Stimulated activated CD4-positive, alpha-beta T cell treated with anti-CD3 and anti-CD28 coated beads, Interleukin-15, amount 100 ng/mL, for 1 hour (primary cell): ENCODE data around the gene FHOD3.

Experiments
- DNase-seq, 2 donors: peaks; one replicate each; pipeline ENCODE4 v3.0.0-alpha.2; 2020; ENCODE audit warnings: low read depth in 1 of 2, low spot score in 1 of 2

The FHOD3 gene

GRCh38 chr18:36295880-36296301 lies 1.6 kb upstream of the FHOD3 start:
- DNase-seq = no peak

- no peak for DNase-seq
Measured at GRCh38 chr18:36296650-36297416, 680 bp upstream of the FHOD3 start.

- DNase-seq = no peak
Measured at GRCh38 chr18:36298126-36298741, 721 bp downstream of the FHOD3 start.

GRCh38 chr18:36299015-36299414 lies 1.5 kb downstream of the FHOD3 start:
- DNase-seq = no peak

GRCh38 chr18:36300211-36300610 lies 2.7 kb downstream of the FHOD3 start:
- no peak for DNase-seq

GRCh38 chr18:36301884-36302283 lies 4.4 kb downstream of the FHOD3 start:
- no peak for DNase-seq

GRCh38 chr18:36302676-36303075 lies 5.2 kb downstream of the FHOD3 start:
- no peak for DNase-seq

- DNase-seq = no peak
Measured at GRCh38 chr18:36303211-36303844, 5.8 kb downstream of the FHOD3 start.

- no peak for DNase-seq
Measured at GRCh38 chr18:36304723-36305122, 7.2 kb downstream of the FHOD3 start.

GRCh38 chr18:36305375-36305774 lies 7.9 kb downstream of the FHOD3 start:
- DNase-seq = no peak

- DNase-seq = no peak
Measured at GRCh38 chr18:36307513-36307912, 10.0 kb downstream of the FHOD3 start.

- no peak for DNase-seq
Measured at GRCh38 chr18:36308711-36309435, 11.4 kb downstream of the FHOD3 start.

- DNase-seq = no peak
Measured at GRCh38 chr18:36309436-36310391, 12.2 kb downstream of the FHOD3 start.

- no peak for DNase-seq
Measured at GRCh38 chr18:36311026-36311570, 13.6 kb downstream of the FHOD3 start.

GRCh38 chr18:36312806-36313395 lies 15.4 kb downstream of the FHOD3 start:
- no peak for DNase-seq

- DNase-seq = no peak
Measured at GRCh38 chr18:36314098-36314497, 16.6 kb downstream of the FHOD3 start.

- no peak for DNase-seq
Measured at GRCh38 chr18:36314754-36315153, 17.2 kb downstream of the FHOD3 start.

- no peak for DNase-seq
Measured at GRCh38 chr18:36315736-36316135, 18.2 kb downstream of the FHOD3 start.

- no peak for DNase-seq
Measured at GRCh38 chr18:36316246-36316645, 18.7 kb downstream of the FHOD3 start.
